GM23338 (cell line): ENCODE results near the gene BTRC. TPM values are rescaled to one million over a fixed set of nuclear protein-coding genes. Genes with fewer than 3 reads are reported as not detected.

Experiments
- ATAC-seq: fragments of 200-7000 bp; cut with Tn5 transposase; 3 replicates; pipeline ENCODE4 v1.9.1; 2020
- DNase-seq: peaks from one replicate; pipeline ENCODE4 v3.0.0-alpha.2; 2015; ENCODE audit warnings: low spot score
- H2AFZ ChIP-seq: fragments of 200-600 bp; sonication (generic); 2 replicates; pipeline ENCODE4 v1.8.0; 2016; ENCODE audit warnings: antibody characterized with exemption, mild to moderate bottlenecking, moderate library complexity
- H3F3A ChIP-seq: fragments of 200-600 bp; sonication (generic); replicated peaks from 2 replicates; pipeline ENCODE4 v1.8.0; 2017; ENCODE audit warnings: antibody characterized with exemption, mixed run types, low read depth
- H3K27ac ChIP-seq: fragments of 200-600 bp; sonication (generic); 2 replicates; pipeline ENCODE4 v1.6.1; 2016; ENCODE audit warnings: low read depth
- H3K27me3 ChIP-seq: fragments of 200-600 bp; sonication (generic); 2 replicates; pipeline ENCODE4 v1.8.0; 2016; ENCODE audit warnings: mild to moderate bottlenecking, mixed run types, moderate library complexity; ENCODE audit not compliant: insufficient read depth
- H3K36me3 ChIP-seq: fragments of 200-600 bp; sonication (generic); 2 replicates; pipeline ENCODE4 v1.8.0; 2016; ENCODE audit warnings: mild to moderate bottlenecking; ENCODE audit not compliant: insufficient read depth
- H3K4me1 ChIP-seq: fragments of 200-600 bp; sonication (generic); 2 replicates; pipeline ENCODE4 v1.8.0; 2016; ENCODE audit warnings: mild to moderate bottlenecking, moderate library complexity; ENCODE audit not compliant: insufficient read depth
- H3K4me2 ChIP-seq: fragments of 200-600 bp; sonication (generic); 2 replicates; pipeline ENCODE4 v1.7.1; 2017; ENCODE audit warnings: mixed run types
- H3K4me3 ChIP-seq: fragments of 200-600 bp; sonication (generic); 2 replicates; pipeline ENCODE4 v1.6.1; 2016; ENCODE audit warnings: mixed run types
- H3K79me2 ChIP-seq: fragments of 200-600 bp; sonication (generic); replicated peaks from 2 replicates; pipeline ENCODE4 v1.8.0; 2017; ENCODE audit warnings: mild to moderate bottlenecking; ENCODE audit not compliant: insufficient read depth
- H3K9me2 ChIP-seq: fragments of 200-600 bp; sonication (generic); 2 replicates; pipeline ENCODE4 v1.8.0; 2017; ENCODE audit not compliant: insufficient read depth
- H4K20me1 ChIP-seq: fragments of 200-600 bp; sonication (generic); replicated peaks from 2 replicates; pipeline ENCODE4 v1.8.0; 2017; ENCODE audit warnings: mild to moderate bottlenecking; ENCODE audit not compliant: insufficient read depth
- H3K27ac Mint-ChIP-seq: 2 replicates; pipeline ENCODE4 v1.8.0; 2020; ENCODE audit warnings: inconsistent platforms, mild to moderate bottlenecking, moderate library complexity, mixed read lengths
- H3K27me3 Mint-ChIP-seq: 3 replicates; pipeline ENCODE4 v1.8.0; 2022; ENCODE audit warnings: low read depth, mild to moderate bottlenecking, moderate library complexity, mixed read lengths, inconsistent platforms; ENCODE audit not compliant: insufficient read depth, poor library complexity
- H3K36me3 Mint-ChIP-seq: 3 replicates; pipeline ENCODE4 v1.8.0; 2021; ENCODE audit warnings: low read depth, mild to moderate bottlenecking, inconsistent platforms, moderate library complexity, mixed read lengths
- H3K4me1 Mint-ChIP-seq: 3 replicates; pipeline ENCODE4 v1.8.0; 2020; ENCODE audit warnings: mild to moderate bottlenecking, inconsistent platforms, mixed read lengths
- H3K4me3 Mint-ChIP-seq: 3 replicates; pipeline ENCODE4 v1.8.0; 2021; ENCODE audit warnings: moderate library complexity, mild to moderate bottlenecking, inconsistent platforms, mixed read lengths
- H3K9me3 Mint-ChIP-seq: 3 replicates; pipeline ENCODE4 v1.8.0; 2020; ENCODE audit warnings: moderate library complexity, mild to moderate bottlenecking, inconsistent platforms, mixed read lengths
- CREB1 ChIP-seq: fragments of 250-450 bp; sonication (Bioruptor Pico); IDR thresholded peaks from 2 replicates; pipeline ENCODE4 v1.5.0; 2020; ENCODE audit warnings: low read depth, mild to moderate bottlenecking, moderate library complexity
- CTCF ChIP-seq, 2 experiments: fragments of 200-600 bp in 1 of 2; sonication (generic) in 1 of 2; conservative IDR thresholded peaks; 2 replicates each; pipeline versions ENCODE4 v1.5.1 to v1.6.1; 2016 to 2017; ENCODE audit warnings: antibody characterized with exemption in 2 of 2, low read depth in 2 of 2, mild to moderate bottlenecking in 2 of 2, moderate library complexity in 1 of 2
- ETS1 ChIP-seq: IDR thresholded peaks from 2 replicates; pipeline ENCODE4 v1.6.1; 2016; ENCODE audit warnings: antibody characterized with exemption
- EZH2 ChIP-seq: fragments of 200-600 bp; sonication (generic); IDR thresholded peaks from one replicate; pipeline ENCODE4 v1.8.0; 2017; ENCODE audit warnings: antibody characterized with exemption, mild to moderate bottlenecking, low read depth; ENCODE audit not compliant: unreplicated experiment
- EZH2phosphoT487 ChIP-seq: fragments of 200-600 bp; sonication (generic); IDR thresholded peaks from one replicate; pipeline ENCODE4 v1.8.1; 2018; ENCODE audit warnings: antibody characterized with exemption; ENCODE audit not compliant: unreplicated experiment
- JUNB ChIP-seq: IDR thresholded peaks from one replicate; pipeline ENCODE4 v1.6.1; 2016; ENCODE audit warnings: antibody characterized with exemption; ENCODE audit not compliant: unreplicated experiment
- NANOG ChIP-seq: IDR thresholded peaks from 2 replicates; pipeline ENCODE4 v1.6.1; 2016; ENCODE audit warnings: antibody characterized with exemption, borderline replicate concordance
- POLR2AphosphoS5 ChIP-seq: IDR thresholded peaks from 2 replicates; pipeline ENCODE4 v1.6.1; 2016; ENCODE audit warnings: antibody characterized with exemption, low read depth
- REST ChIP-seq: IDR thresholded peaks from one replicate; pipeline ENCODE4 v1.6.1; 2018; ENCODE audit warnings: antibody characterized with exemption; ENCODE audit not compliant: unreplicated experiment
- STAT1 ChIP-seq: IDR thresholded peaks from one replicate; pipeline ENCODE4 v1.6.1; 2016; ENCODE audit warnings: antibody characterized with exemption; ENCODE audit not compliant: unreplicated experiment
- ZNF114 ChIP-seq: fragments of 250-450 bp; sonication (Bioruptor Pico); IDR thresholded peaks from 2 replicates; pipeline ENCODE4 v1.5.0; 2020; ENCODE audit warnings: mild to moderate bottlenecking, moderate library complexity
- ZNF331 ChIP-seq: fragments of 250-450 bp; sonication (Bioruptor Pico); IDR thresholded peaks from 2 replicates; pipeline ENCODE4 v1.5.0; 2020; ENCODE audit warnings: low read depth, mild to moderate bottlenecking, moderate library complexity
- ZNF462 ChIP-seq: fragments of 250-450 bp; sonication (Bioruptor Pico); IDR thresholded peaks from 2 replicates; pipeline ENCODE4 v1.5.0; 2020; ENCODE audit warnings: mild to moderate bottlenecking, moderate library complexity
- polyA plus RNA-seq: library from polyadenylated mRNA; unstranded; fragments of >200 nt; fragmentation: Nextera tagmentation; extraction: Ambion mirVana; gene quantifications from 2 replicates; pipeline ENCODE4 v1.2.1, GENCODE V29; 2016
- total RNA-seq: library from RNA; depleted of rRNA; stranded (reverse); fragments of >200 nt; shearing (Covaris generic); gene quantifications from 2 replicates; pipeline ENCODE4 v1.2.3, GENCODE V29; 2014

BTRC gene
- total and polyA plus RNA-seq, 2 experiments from 2014 or later: 10.0 to 17.5 TPM

- peaks cover 33% of the 10 kb centered on the region for H3K27me3 ChIP-seq
- Mint-ChIP-seq H3K27me3 (peaks cover 27% of the 10 kb centered on the region), H3K36me3 (peaks cover 32% of the 10 kb centered on the region), H3K9me3 (peaks cover 10% of the 10 kb centered on the region), H3K4me3 (no peak overlapping the region), H3K4me1 (peaks cover 11% of the 10 kb centered on the region), H3K27ac (no peak overlapping the region)
- no peaks in the 10 kb centered on the region for H3K79me2 ChIP-seq
- ATAC-seq: no peak
- no peak for DNase-seq
- no peak overlapping the region for H3K4me3 ChIP-seq
- H3K4me1 ChIP-seq: peaks cover 7% of the 10 kb centered on the region; the same call in 1 of the 2 replicates
- H2AFZ ChIP-seq: no peak overlapping the region
- TF ChIP-seq ZNF331 (CRISPR knock-in tag): no peak
- no peak for TF ChIP-seq CTCF (conservative IDR thresholded peaks at IDR 0.05; ENCODE audit: low read depth in 2 of 2)
- TF ChIP-seq ZNF114 (CRISPR knock-in tag): no peak
- no peak for TF ChIP-seq STAT1
- no peak for TF ChIP-seq REST
- TF ChIP-seq EZH2: no peak
- no peak for TF ChIP-seq ETS1
- TF ChIP-seq NANOG: no peak
- TF ChIP-seq POLR2AphosphoS5: no peak
- no peak for TF ChIP-seq JUNB
- no peak for TF ChIP-seq CREB1
- TF ChIP-seq EZH2phosphoT487: no peak
- TF ChIP-seq ZNF462 (CRISPR knock-in tag): no peak
- no peaks in the 10 kb centered on the region for H3F3A ChIP-seq
- no peaks in the 10 kb centered on the region for H4K20me1 ChIP-seq
- H3K4me2 ChIP-seq: no peak overlapping the region
- no peak overlapping the region for H3K27ac ChIP-seq
- H3K36me3 ChIP-seq: no peaks in the 10 kb centered on the region; the same call in 1 of the 2 replicates
- H3K9me2 ChIP-seq: no peaks in the 10 kb centered on the region
Observed at GRCh38 chr10:101575091-101575490, 221.1 kb downstream of the BTRC start.
